Left lung (tissue), 10 donors: ENCODE results near the gene MYADM. TPM values are rescaled to one million over a fixed set of nuclear protein-coding genes. Genes with fewer than 3 reads are reported as not detected.

Experiments
- ATAC-seq: fragments of 200-7000 bp; cut with Tn5 transposase; one replicate; pipeline ENCODE4 v1.9.1; 2020; ENCODE audit warnings: moderate library complexity
- DNase-seq, 4 donors: peaks; one replicate each; pipeline ENCODE4 v3.0.0-alpha.2; 2013 to 2020
- H3K27ac ChIP-seq, 2 donors: fragments of 200-600 bp; sonication (generic) in 1 of 2; one replicate each; pipeline versions ENCODE4 v1.5.0 to v1.8.0; 2020 to 2021
- H3K27me3 ChIP-seq, 2 donors: fragments of 200-600 bp; sonication (generic) in 1 of 2; one replicate each; pipeline versions ENCODE4 v1.5.0 to v1.8.0; 2020 to 2021
- H3K36me3 ChIP-seq, 2 donors: fragments of 200-600 bp; sonication (generic) in 1 of 2; one replicate each; pipeline versions ENCODE4 v1.5.0 to v1.8.0; 2020 to 2021
- H3K4me1 ChIP-seq, 2 donors: fragments of 200-600 bp; one replicate each; pipeline ENCODE4 v1.8.0; 2021
- H3K4me3 ChIP-seq, 2 donors: fragments of 200-600 bp; sonication (generic) in 1 of 2; one replicate each; pipeline versions ENCODE4 v1.5.0 to v1.8.0; 2020 to 2021; ENCODE audit warnings: mild to moderate bottlenecking in 1 of 2
- H3K9me3 ChIP-seq, 2 donors: fragments of 200-600 bp; sonication (generic) in 1 of 2; one replicate each; pipeline versions ENCODE4 v1.5.0 to v1.8.0; 2020 to 2021
- CTCF ChIP-seq, 2 donors: fragments of 200-600 bp; sonication (generic) in 1 of 2; IDR thresholded peaks; one replicate each; pipeline versions ENCODE4 v1.5.0 to v1.8.0; 2021; ENCODE audit warnings: antibody characterized with exemption in 2 of 2
- intact Hi-C, 2 donors: fragments of 100-400 bp; cut with DNase I; formaldehyde crosslinking; loops; one replicate each; pipeline versions ENCODE4 v1.11.2 to v1.14.2; 2022
- polyA plus RNA-seq, 6 donors: library from polyadenylated mRNA; unstranded; fragments of 120-200 nt; gene quantifications; one replicate each; pipeline ENCODE4 v1.2.1, GENCODE V29; 2013; ENCODE audit not compliant: insufficient read length in 6 of 6
- total RNA-seq, 2 donors: library from RNA; stranded (reverse); fragmentation: NEBNext Ultra II Directional; extraction: Animal tissue kit (Norgen Biotek cat#: 25700); gene quantifications; one replicate each; pipeline ENCODE4 v1.2.1, GENCODE V29; 2021
- donor health status: DM: no; HTN: yes; CAD: no.
- donor health status: DM: no; HTN: no; CAD: no.

The MYADM gene
- total and polyA plus RNA-seq, 8 donors = 58.9 to 197 (median 102) TPM

GRCh38 chr19:53892301-53892980 lies 24.8 kb downstream of the MYADM start:
- H3K9me3 ChIP-seq = no peaks in the 10 kb centered on the region
- no peaks in the 10 kb centered on the region for H3K36me3 ChIP-seq
- peaks cover 0 to 10% of the 10 kb centered on the region in 2 donors for H3K4me1 ChIP-seq
- ATAC-seq (no peak), DNase-seq (peak in 1 of 4 donors; percentile 69)
- peaks cover 6 to 81% of the 10 kb centered on the region in 2 donors for H3K27me3 ChIP-seq
- TF ChIP-seq CTCF (IDR thresholded peaks at IDR 0.05) = no peak
- intact Hi-C loops = no loop called here
- no peak overlapping the region for H3K27ac ChIP-seq
- H3K4me3 ChIP-seq = no peak overlapping the region

- Histone ChIP-seq H3K27ac (no peak overlapping the region), H3K4me3 (no peak overlapping the region), H3K9me3 (no peaks in the 10 kb centered on the region), H3K36me3 (no peaks in the 10 kb centered on the region), H3K27me3 (peaks cover 11 to 86% of the 10 kb centered on the region in 2 donors), H3K4me1 (peaks cover 0 to 10% of the 10 kb centered on the region in 2 donors)
- peak in 1 of 4 donors; percentile 54 for DNase-seq
- TF ChIP-seq CTCF (IDR thresholded peaks at IDR 0.05) = no peak
- intact Hi-C loops = no loop called here
- no peak for ATAC-seq
Observed at GRCh38 chr19:53892981-53893325, 25.3 kb downstream of the MYADM start.

GRCh38 chr19:53894707-53895106 lies 27.0 kb downstream of the MYADM start:
- Histone ChIP-seq H3K36me3 (no peaks in the 10 kb centered on the region), H3K27ac (no peak overlapping the region), H3K4me1 (peaks cover 0 to 6% of the 10 kb centered on the region in 2 donors), H3K9me3 (no peaks in the 10 kb centered on the region), H3K27me3 (peaks cover 15 to 98% of the 10 kb centered on the region in 2 donors), H3K4me3 (no peak overlapping the region)
- ATAC-seq (no peak), DNase-seq (no peak)
- intact Hi-C loops = no loop called here
- TF ChIP-seq CTCF (IDR thresholded peaks at IDR 0.05) = no peak

GRCh38 chr19:53896682-53897081 lies 29.0 kb downstream of the MYADM start:
- Histone ChIP-seq H3K36me3 (no peaks in the 10 kb centered on the region), H3K27me3 (peaks cover 15 to 98% of the 10 kb centered on the region in 2 donors), H3K27ac (no peak overlapping the region), H3K4me1 (no peaks in the 10 kb centered on the region), H3K9me3 (no peaks in the 10 kb centered on the region), H3K4me3 (no peak overlapping the region)
- no peak for DNase-seq
- intact Hi-C loops = no loop called here
- TF ChIP-seq CTCF (IDR thresholded peaks at IDR 0.05) = no peak
- ATAC-seq = no peak

GRCh38 chr19:53897459-53897858 lies 29.8 kb downstream of the MYADM start:
- Histone ChIP-seq H3K4me3 (no peak overlapping the region), H3K27me3 (peaks cover 15 to 98% of the 10 kb centered on the region in 2 donors), H3K27ac (no peak overlapping the region), H3K36me3 (no peaks in the 10 kb centered on the region), H3K4me1 (no peaks in the 10 kb centered on the region), H3K9me3 (no peaks in the 10 kb centered on the region)
- DNase-seq (no peak), ATAC-seq (no peak)
- intact Hi-C loops = no loop called here
- no peak for TF ChIP-seq CTCF (IDR thresholded peaks at IDR 0.05)
